Mesendoderm (in vitro differentiated cells): Measurements from ENCODE around the gene PBRM1.
A peak's percentile ranks its signal among the peaks of the same experiment; 100 is the strongest.

Experiments used
- DNase-seq: peaks from one replicate; pipeline ENCODE4 v3.0.0; 2013
- H2AK5ac ChIP-seq: 2 replicates; pipeline ENCODE4 v1.6.1; 2013; ENCODE audit warnings: low read length, inconsistent platforms
- H2BK120ac ChIP-seq: 2 replicates; pipeline ENCODE4 v1.6.1; 2013; ENCODE audit warnings: low read depth, mild to moderate bottlenecking, low read length, moderate library complexity, mixed read lengths
- H2BK15ac ChIP-seq: replicated peaks from 2 replicates; pipeline ENCODE4 v1.6.1; 2013; ENCODE audit warnings: low read depth, mild to moderate bottlenecking, moderate library complexity
- H2BK5ac ChIP-seq: 2 replicates; pipeline ENCODE4 v1.6.1; 2013; ENCODE audit warnings: low read length, inconsistent platforms
- H3K18ac ChIP-seq: 2 replicates; pipeline ENCODE4 v1.6.1; 2013; ENCODE audit warnings: mild to moderate bottlenecking, low read length, mixed read lengths
- H3K23ac ChIP-seq: one replicate; pipeline ENCODE4 v1.6.1; 2013; ENCODE audit warnings: low read length
- H3K27ac ChIP-seq: 2 replicates; pipeline ENCODE4 v1.5.1; 2013; ENCODE audit warnings: low read depth, mild to moderate bottlenecking, inconsistent platforms, low read length, moderate library complexity
- H3K27me3 ChIP-seq: 2 replicates; pipeline ENCODE4 v1.6.1; 2013; ENCODE audit warnings: low read length, control low read depth, mild to moderate bottlenecking, inconsistent platforms; ENCODE audit not compliant: insufficient read depth, poor library complexity
- H3K36me3 ChIP-seq: 2 replicates; pipeline ENCODE4 v1.6.1; 2013; ENCODE audit warnings: low read length, inconsistent platforms; ENCODE audit not compliant: control insufficient read depth, insufficient read depth
- H3K4ac ChIP-seq: one replicate; pipeline ENCODE4 v1.6.1; 2013; ENCODE audit warnings: low read depth, mild to moderate bottlenecking, low read length, moderate library complexity
- H3K4me1 ChIP-seq: 2 replicates; pipeline ENCODE4 v1.6.1; 2013; ENCODE audit warnings: low read depth, low read length, inconsistent platforms; ENCODE audit not compliant: control insufficient read depth
- H3K4me2 ChIP-seq: 2 replicates; pipeline ENCODE4 v1.6.1; 2013; ENCODE audit warnings: low read length
- H3K4me3 ChIP-seq: 2 replicates; pipeline ENCODE4 v1.5.1; 2013; ENCODE audit warnings: mild to moderate bottlenecking, low read length
- H3K56ac ChIP-seq: one replicate; pipeline ENCODE4 v1.6.1; 2013; ENCODE audit warnings: low read length
- H3K79me1 ChIP-seq: 2 replicates; pipeline ENCODE4 v1.6.1; 2013; ENCODE audit warnings: low read length, inconsistent platforms
- H3K79me2 ChIP-seq: 2 replicates; pipeline ENCODE4 v1.6.1; 2013; ENCODE audit warnings: mild to moderate bottlenecking, low read length; ENCODE audit not compliant: control insufficient read depth, insufficient read depth
- H3K9ac ChIP-seq: 2 replicates; pipeline ENCODE4 v1.6.1; 2013; ENCODE audit warnings: low read length, inconsistent platforms
- H4K5ac ChIP-seq: one replicate; pipeline ENCODE4 v1.6.1; 2013; ENCODE audit warnings: low read length
- H4K8ac ChIP-seq: one replicate; pipeline ENCODE4 v1.6.1; 2013; ENCODE audit warnings: low read depth, mild to moderate bottlenecking, control low read depth, low read length, moderate library complexity
- WGBS: extraction: QIAGEN DNeasy Blood & Tissue Kit; methylation state at CpG from one replicate; pipeline ENCODE4 v1.1.7; 2013; ENCODE audit warnings: low lambda C conversion rate, missing lambda C conversion rate; ENCODE audit not compliant: insufficient coverage; ENCODE audit errors: extremely low coverage; 5-methylcytosine and 5-hydroxymethylcytosine counted together

Gene PBRM1

GRCh38 chr3:52537726-52538421 lies 147.8 kb downstream of the PBRM1 start:
- Histone ChIP-seq H2BK5ac (peak overlapping the region; percentile 40), H3K18ac (no peak overlapping the region), H2BK15ac (no peak overlapping the region), H3K9ac (peak overlapping the region; percentile 97), H4K8ac (no peak overlapping the region), H3K56ac (peak overlapping the region; percentile 95), H4K5ac (no peak overlapping the region), H3K4me2 (peak overlapping the region; percentile 89), H3K23ac (peak overlapping the region; percentile 66), H3K4ac (no peak overlapping the region), H2BK120ac (no peak overlapping the region), H3K27ac (no peak overlapping the region), H3K27me3 (no peaks in the 10 kb centered on the region), H3K4me3 (peak overlapping the region; percentile 26), H3K79me1 (peaks cover 23% of the 10 kb centered on the region), H3K36me3 (no peaks in the 10 kb centered on the region), H3K79me2 (peaks cover 29% of the 10 kb centered on the region), H2AK5ac (peak overlapping the region; percentile 72), H3K4me1 (peaks cover 15% of the 10 kb centered on the region)
- no CpG with 5 or more reads among the region's 7 CpGs for WGBS
- DNase-seq: no peak

GRCh38 chr3:52537165-52537620 lies 148.5 kb downstream of the PBRM1 start:
- Histone ChIP-seq H3K56ac (peak overlapping the region; percentile 95), H4K5ac (no peak overlapping the region), H3K4ac (no peak overlapping the region), H3K27me3 (no peaks in the 10 kb centered on the region), H3K36me3 (no peaks in the 10 kb centered on the region), H4K8ac (no peak overlapping the region), H3K4me1 (peaks cover 15% of the 10 kb centered on the region), H2BK15ac (no peak overlapping the region), H3K27ac (no peak overlapping the region), H3K4me2 (peak overlapping the region; percentile 89), H2BK5ac (no peak overlapping the region), H3K9ac (peak overlapping the region; percentile 97), H3K79me1 (peaks cover 26% of the 10 kb centered on the region), H2BK120ac (no peak overlapping the region), H3K18ac (no peak overlapping the region), H3K4me3 (peak overlapping the region; percentile 87), H2AK5ac (no peak overlapping the region), H3K23ac (no peak overlapping the region), H3K79me2 (peaks cover 36% of the 10 kb centered on the region)
- WGBS: no CpG with 5 or more reads among the region's 6 CpGs
- DNase-seq: no peak

GRCh38 chr3:52536369-52537164 lies 149.1 kb downstream of the PBRM1 start, which contains the start of gene UQCC5:
Gene UQCC5, plus strand, starts transcription at chr3:52536605. Its CDS starts 151 bp downstream, at chr3:52536756.
- H3K4me3 ChIP-seq: peak within 1 kb of the TSS; percentile 87
- H3K9ac ChIP-seq: peak within 1 kb of the TSS; percentile 97
- peak within 1 kb of the TSS; percentile 40 for H3K27ac ChIP-seq
- peaks cover 31% of the 10 kb centered on the region for H3K79me1 ChIP-seq
- H3K4me2 ChIP-seq: peak within 1 kb of the TSS; percentile 89
- no peaks in the 10 kb centered on the region for H3K27me3 ChIP-seq
- WGBS: no CpG with 5 or more reads among the region's 65 CpGs
- no peak within 1 kb of the TSS for H4K5ac ChIP-seq
- no peak within 1 kb of the TSS for H2BK15ac ChIP-seq
- H3K56ac ChIP-seq: peak within 1 kb of the TSS; percentile 95
- H3K18ac ChIP-seq: peak within 1 kb of the TSS; percentile 8
- no peaks in the 10 kb centered on the region for H3K36me3 ChIP-seq
- no peak within 1 kb of the TSS for H2BK5ac ChIP-seq
- H2AK5ac ChIP-seq: no peak within 1 kb of the TSS
- no peak within 1 kb of the TSS for H4K8ac ChIP-seq
- no peak within 1 kb of the TSS for H3K23ac ChIP-seq
- DNase-seq: peak; percentile 100
- H3K4me1 ChIP-seq: peaks cover 18% of the 10 kb centered on the region
- peaks cover 42% of the 10 kb centered on the region for H3K79me2 ChIP-seq
- no peak within 1 kb of the TSS for H2BK120ac ChIP-seq
- no peak within 1 kb of the TSS for H3K4ac ChIP-seq

GRCh38 chr3:52536112-52536368 lies 149.7 kb downstream of the PBRM1 start:
- Histone ChIP-seq H3K56ac (peak overlapping the region; percentile 62), H2BK120ac (no peak overlapping the region), H3K79me2 (peaks cover 47% of the 10 kb centered on the region), H3K4ac (no peak overlapping the region), H3K23ac (no peak overlapping the region), H3K18ac (no peak overlapping the region), H3K27me3 (no peaks in the 10 kb centered on the region), H2BK5ac (no peak overlapping the region), H3K4me3 (no peak overlapping the region), H2AK5ac (no peak overlapping the region), H3K79me1 (peaks cover 33% of the 10 kb centered on the region), H3K27ac (no peak overlapping the region), H4K8ac (no peak overlapping the region), H3K4me2 (peak overlapping the region; percentile 37), H3K36me3 (no peaks in the 10 kb centered on the region), H2BK15ac (no peak overlapping the region), H3K4me1 (peaks cover 18% of the 10 kb centered on the region), H4K5ac (no peak overlapping the region), H3K9ac (no peak overlapping the region)
- no CpG with 5 or more reads among the region's 9 CpGs for WGBS
- no peak for DNase-seq

GRCh38 chr3:52535411-52536111 lies 150.2 kb downstream of the PBRM1 start:
- H3K27ac ChIP-seq: no peak overlapping the region
- H3K56ac ChIP-seq: peak overlapping the region; percentile 4
- H3K27me3 ChIP-seq: no peaks in the 10 kb centered on the region
- no peak overlapping the region for H2BK5ac ChIP-seq
- WGBS: no CpG with 5 or more reads among the region's 19 CpGs
- no peak overlapping the region for H3K23ac ChIP-seq
- H2BK15ac ChIP-seq: no peak overlapping the region
- no peak overlapping the region for H3K18ac ChIP-seq
- H3K79me1 ChIP-seq: peaks cover 35% of the 10 kb centered on the region
- no peak overlapping the region for H4K8ac ChIP-seq
- peaks cover 52% of the 10 kb centered on the region for H3K79me2 ChIP-seq
- H3K4me1 ChIP-seq: peaks cover 18% of the 10 kb centered on the region
- H4K5ac ChIP-seq: no peak overlapping the region
- no peaks in the 10 kb centered on the region for H3K36me3 ChIP-seq
- H3K4me2 ChIP-seq: no peak overlapping the region
- H2BK120ac ChIP-seq: no peak overlapping the region
- DNase-seq: no peak
- H2AK5ac ChIP-seq: no peak overlapping the region
- no peak overlapping the region for H3K4ac ChIP-seq
- no peak overlapping the region for H3K9ac ChIP-seq
- no peak overlapping the region for H3K4me3 ChIP-seq
